DMS153 treated with DMSO at 0.1 percent for 48 hours (cell line): Measurements from ENCODE around the gene C1orf226.
"Not testable (repeated sequence)": the region's sequence is repeated elsewhere in the genome, so short reads cannot be mapped to it uniquely, and the experiment has no call there.

ENCODE experiments used
- DNase-seq: peaks from one replicate; lab custom pipeline; 2025; ENCODE audit not compliant: unreplicated experiment; lab: John Stamatoyannopoulos, UW

Gene C1orf226

GRCh38 chr1:162404550-162405160 lies 23.1 kb downstream of the C1orf226 start:
- no peak for DNase-seq

- DNase-seq = no peak
Measured at GRCh38 chr1:162405800-162406199, 24.3 kb downstream of the C1orf226 start.

- no peak for DNase-seq
Measured at GRCh38 chr1:162406811-162407210, 25.3 kb downstream of the C1orf226 start.

- DNase-seq = no peak
Measured at GRCh38 chr1:162407539-162407938, 26.0 kb downstream of the C1orf226 start.

- no peak for DNase-seq
Measured at GRCh38 chr1:162412002-162412401, 30.5 kb downstream of the C1orf226 start, which contains the start of gene SH2D1B. Gene SH2D1B, minus strand, starts transcription at chr1:162412136. Its CDS starts 120 bp downstream, at chr1:162412016.

- DNase-seq = no peak
Measured at GRCh38 chr1:162416215-162416614, 34.7 kb downstream of the C1orf226 start.

GRCh38 chr1:162416909-162417308 lies 35.4 kb downstream of the C1orf226 start:
- DNase-seq = no peak

GRCh38 chr1:162417650-162418049 lies 36.1 kb downstream of the C1orf226 start:
- DNase-seq = no peak

- not testable (repeated sequence) for DNase-seq
Measured at GRCh38 chr1:162418584-162418983, 37.1 kb downstream of the C1orf226 start.

- DNase-seq = not testable (repeated sequence)
Measured at GRCh38 chr1:162419450-162419931, 38.0 kb downstream of the C1orf226 start.

- no peak for DNase-seq
Measured at GRCh38 chr1:162420120-162420519, 38.6 kb downstream of the C1orf226 start.

- no peak for DNase-seq
Measured at GRCh38 chr1:162421258-162422164, 40.0 kb downstream of the C1orf226 start.

GRCh38 chr1:162422662-162423375 lies 41.3 kb downstream of the C1orf226 start:
- DNase-seq = no peak

GRCh38 chr1:162430583-162430982 lies 49.1 kb downstream of the C1orf226 start:
- no peak for DNase-seq

- not testable (repeated sequence) for DNase-seq
Measured at GRCh38 chr1:162432977-162433713, 51.6 kb downstream of the C1orf226 start.
